ENCODE results near the gene SHISA5. TPM values are rescaled to one million over a fixed set of nuclear protein-coding genes. Genes with fewer than 3 reads are reported as not detected.

SHISA5 gene
- total RNA-seq, 1 donor from 2014 or later: 95.7 TPM

- H3K36me3 Mint-ChIP-seq (ENCODE audit: low read depth): no peaks in the 10 kb centered on the region
- no peaks in the 10 kb centered on the region for H3K9me3 Mint-ChIP-seq
- H3K27me3 Mint-ChIP-seq: no peaks in the 10 kb centered on the region
- ChIA-PET CTCF (interaction anchor here (0.6 to 7.6 kb wide), 13 partner anchors 12 to 754 kb away, joined by 3 to 90 read pairs (median 4); partner anchors contain the start of genes CELSR3 and UQCRC1), POLR2A (interaction anchor here (0.6 to 1.6 kb wide), 2 partner anchors 82 to 148 kb away, joined by 3 to 6 read pairs; no protein-coding TSS in a partner anchor)
- ATAC-seq (ENCODE audit: low read depth) (peak; percentile 100), DNase-seq (peak; percentile 66)
- intact Hi-C loops (cut with micrococcal nuclease): loop anchor here (1.0 to 2.0 kb wide), 6 partner anchors 42 to 317 kb away; no protein-coding TSS in a partner anchor
- TF ChIP-seq CTCF (IDR thresholded peaks at IDR 0.05): no peak
- H3K4me3 Mint-ChIP-seq: no peak overlapping the region
- no peaks in the 10 kb centered on the region for H3K4me1 Mint-ChIP-seq
- H3K27ac Mint-ChIP-seq: no peak overlapping the region
These were observed 45.0 kb upstream of the SHISA5 start for GRCh38 chr3:48548729-48549705.

- Mint-ChIP-seq H3K27me3 (no peaks in the 10 kb centered on the region), H3K4me1 (no peaks in the 10 kb centered on the region), H3K4me3 (no peak overlapping the region), H3K9me3 (no peaks in the 10 kb centered on the region), H3K36me3 (ENCODE audit: low read depth) (no peaks in the 10 kb centered on the region), H3K27ac (no peak overlapping the region)
- no peak for TF ChIP-seq CTCF (IDR thresholded peaks at IDR 0.05)
- ChIA-PET CTCF (interaction anchor here (0.8 to 7.6 kb wide), 4 partner anchors 82 to 148 kb away, joined by 4 to 90 read pairs (median 22); partner anchors contain the start of genes CCDC51 and TMA7), POLR2A (interaction anchor here (1.6 kb wide), 1 partner anchor 147 kb away, joined by 3 read pairs; no protein-coding TSS in a partner anchor)
- intact Hi-C loops (cut with micrococcal nuclease): loop anchor here (1.0 to 2.0 kb wide), 6 partner anchors 41 to 316 kb away; no protein-coding TSS in a partner anchor
- no peak for DNase-seq
- no peak for ATAC-seq (ENCODE audit: low read depth)
These were observed 44.2 kb upstream of the SHISA5 start for GRCh38 chr3:48548126-48548525.

GRCh38 chr3:48546203-48546829, 42.3 kb upstream of the SHISA5 start:
- no peak for TF ChIP-seq CTCF (IDR thresholded peaks at IDR 0.05)
- Mint-ChIP-seq H3K4me1 (no peaks in the 10 kb centered on the region), H3K4me3 (no peak overlapping the region), H3K36me3 (ENCODE audit: low read depth) (no peaks in the 10 kb centered on the region), H3K27me3 (no peaks in the 10 kb centered on the region), H3K9me3 (peaks cover 2% of the 10 kb centered on the region), H3K27ac (no peak overlapping the region)
- no peak for DNase-seq
- POLR2A ChIA-PET: no interaction called here
- CTCF ChIA-PET: interaction anchor here (7.6 kb wide), 1 partner anchor 146 kb away, joined by 90 read pairs; no protein-coding TSS in a partner anchor
- ATAC-seq (ENCODE audit: low read depth): no peak
- intact Hi-C loops (cut with micrococcal nuclease): no loop called here

- H3K27me3 Mint-ChIP-seq: no peaks in the 10 kb centered on the region
- no peak overlapping the region for H3K27ac Mint-ChIP-seq
- no peak for TF ChIP-seq CTCF (IDR thresholded peaks at IDR 0.05)
- no peaks in the 10 kb centered on the region for H3K36me3 Mint-ChIP-seq (ENCODE audit: low read depth)
- DNase-seq (no peak), ATAC-seq (ENCODE audit: low read depth) (no peak)
- H3K4me1 Mint-ChIP-seq: no peaks in the 10 kb centered on the region
- no peak overlapping the region for H3K4me3 Mint-ChIP-seq
- POLR2A ChIA-PET: no interaction called here
- intact Hi-C loops (cut with micrococcal nuclease): no loop called here
- peaks cover 2% of the 10 kb centered on the region for H3K9me3 Mint-ChIP-seq
- CTCF ChIA-PET: no interaction called here
These were observed 40.2 kb upstream of the SHISA5 start for GRCh38 chr3:48544141-48544540.

Data from activated B cell treated with CpG ODN at 0.5 μM for 24 hours (primary cell).